Left ventricle myocardium superior (tissue), 1 donor: ENCODE measurements around the gene LAMTOR4. TPM values are rescaled to one million over a fixed set of nuclear protein-coding genes. Genes with fewer than 3 reads are reported as not detected.
"Not testable (repeated sequence)": the region's sequence is repeated elsewhere in the genome, so short reads cannot be mapped to it uniquely, and the experiment has no call there.

ENCODE experiments used
- ATAC-seq: fragments of 200-7000 bp; cut with Tn5 transposase; one replicate; pipeline ENCODE4 v1.9.1; 2020; ENCODE audit warnings: mild to moderate bottlenecking, moderate library complexity
- DNase-seq: peaks from one replicate; pipeline ENCODE4 v3.0.0-alpha.2; 2020
- intact Hi-C: fragments of 100-400 bp; cut with micrococcal nuclease; formaldehyde crosslinking; loops from one replicate; pipeline ENCODE4 v1.11.0; 2022
- total RNA-seq: library from RNA; stranded (reverse); fragmentation: NEBNext Ultra II Directional; extraction: Animal tissue kit (Norgen Biotek cat#: 25700); gene quantifications from one replicate; pipeline ENCODE4 v1.2.1, GENCODE V29; 2021
- donor health status: DM: no; HTN: yes; CAD: no; lungs with severe emphysema.

LAMTOR4 gene
- total RNA-seq, 1 donor from 2014 or later = 104 TPM

- intact Hi-C loops = no loop called here
- DNase-seq (no peak), ATAC-seq (no peak)
These were observed 17.7 kb downstream of the LAMTOR4 start for GRCh38 chr7:100166317-100166940.

GRCh38 chr7:100166970-100167911 lies 18.5 kb downstream of the LAMTOR4 start:
- intact Hi-C loops = no loop called here
- no peak for ATAC-seq
- DNase-seq = no peak

GRCh38 chr7:100167912-100168323 lies 19.2 kb downstream of the LAMTOR4 start:
- ATAC-seq (peak; percentile 50), DNase-seq (no peak)
- intact Hi-C loops = no loop called here

GRCh38 chr7:100169147-100169850 lies 20.6 kb downstream of the LAMTOR4 start:
- intact Hi-C loops = no loop called here
- DNase-seq (no peak), ATAC-seq (no peak)

- DNase-seq = no peak
- intact Hi-C loops = no loop called here
- no peak for ATAC-seq
These were observed 21.6 kb downstream of the LAMTOR4 start for GRCh38 chr7:100170101-100170897.

GRCh38 chr7:100171087-100171681 lies 22.5 kb downstream of the LAMTOR4 start:
- DNase-seq (no peak), ATAC-seq (no peak)
- intact Hi-C loops = no loop called here

GRCh38 chr7:100171840-100172239 lies 23.1 kb downstream of the LAMTOR4 start:
- ATAC-seq (no peak), DNase-seq (no peak)
- intact Hi-C loops = no loop called here

- intact Hi-C loops = no loop called here
- ATAC-seq (no peak), DNase-seq (no peak)
These were observed 25.2 kb downstream of the LAMTOR4 start for GRCh38 chr7:100173806-100174495.

- ATAC-seq (no peak), DNase-seq (no peak)
- intact Hi-C loops = no loop called here
These were observed 25.9 kb downstream of the LAMTOR4 start for GRCh38 chr7:100174582-100174981.

GRCh38 chr7:100175296-100175935 lies 26.7 kb downstream of the LAMTOR4 start:
- DNase-seq = no peak
- ATAC-seq = no peak

GRCh38 chr7:100176096-100177044 lies 27.7 kb downstream of the LAMTOR4 start:
- intact Hi-C loops = no loop called here
- DNase-seq = no peak
- ATAC-seq = no peak

More at GRCh38 chr7:100175296-100175935, 26.7 kb downstream of the LAMTOR4 start:
- intact Hi-C loops = no loop called here

- peak; percentile 97 for DNase-seq
- intact Hi-C loops = no loop called here
- ATAC-seq = peak; percentile 97
These were observed 28.6 kb downstream of the LAMTOR4 start, which contains the start of the genes GPC2 and STAG3 for GRCh38 chr7:100177045-100178001. GPC2 (minus strand) TSS chr7:100177381; CDS start chr7:100177199, 182 bp downstream. STAG3 (plus strand) TSS chr7:100177918; CDS start chr7:100180557, 2,639 bp downstream.

GRCh38 chr7:100180084-100180483 lies 31.4 kb downstream of the LAMTOR4 start:
- DNase-seq, ATAC-seq, intact Hi-C loops: not testable (repeated sequence)

GRCh38 chr7:100182616-100183015 lies 33.9 kb downstream of the LAMTOR4 start:
- DNase-seq, intact Hi-C loops, ATAC-seq: not testable (repeated sequence)

- ATAC-seq, DNase-seq, intact Hi-C loops: not testable (repeated sequence)
These were observed 34.4 kb downstream of the LAMTOR4 start for GRCh38 chr7:100183090-100183489.
